Psoas muscle (tissue), 8 donors: ENCODE data around the gene PTPRD. TPM values are rescaled to one million over a fixed set of nuclear protein-coding genes. Genes with fewer than 3 reads are reported as not detected.
"Not testable (repeated sequence)": the region's sequence is repeated elsewhere in the genome, so short reads cannot be mapped to it uniquely, and the experiment has no call there.

ENCODE experiments used
- ATAC-seq, 4 donors: fragments of 200-7000 bp; cut with Tn5 transposase; one replicate each; pipeline ENCODE4 v1.9.1; 2020; ENCODE audit warnings: moderate library complexity in 3 of 4, mild to moderate bottlenecking in 2 of 4
- DNase-seq, 2 donors: peaks; one replicate each; pipeline ENCODE4 v3.0.0-alpha.2; 2020
- H3K27ac ChIP-seq: fragments of 200-600 bp; one replicate; pipeline ENCODE4 v1.8.0; 2022
- H3K27me3 ChIP-seq, 3 donors: fragments of 200-600 bp in 1 of 3; one replicate each; pipeline versions ENCODE4 v1.6.1 to v1.8.0; 2013 to 2022; ENCODE audit warnings: low read length in 2 of 3, mild to moderate bottlenecking in 2 of 3, moderate library complexity in 1 of 3; ENCODE audit not compliant: insufficient read depth in 3 of 3
- H3K36me3 ChIP-seq, 2 donors: fragments of 200-600 bp in 1 of 2; one replicate each; pipeline versions ENCODE4 v1.6.1 to v1.8.0; 2013 to 2022; ENCODE audit warnings: low read depth in 1 of 2, mild to moderate bottlenecking in 1 of 2, moderate library complexity in 1 of 2; ENCODE audit not compliant: insufficient read depth in 1 of 2
- H3K4me1 ChIP-seq: fragments of 200-600 bp; one replicate; pipeline ENCODE4 v1.8.0; 2022
- H3K4me3 ChIP-seq: fragments of 200-600 bp; one replicate; pipeline ENCODE4 v1.8.0; 2022; ENCODE audit warnings: mild to moderate bottlenecking
- H3K9me3 ChIP-seq: fragments of 200-600 bp; one replicate; pipeline ENCODE4 v1.8.0; 2022
- WGBS, 3 donors: extraction: QIAGEN DNeasy Blood & Tissue Kit; methylation state at CpG; one replicate each; pipeline versions ENCODE4 v1.1.6 to v1.1.7; 2013; 5-methylcytosine and 5-hydroxymethylcytosine counted together
- intact Hi-C, 2 donors: fragments of 100-400 bp; cut with DNase I; formaldehyde crosslinking; loops; one replicate each; pipeline versions ENCODE4 v1.11.0 to v1.14.2; 2022
- polyA plus RNA-seq, 3 donors: library from polyadenylated mRNA; stranded (reverse); fragments of 200-250 nt; gene quantifications; one replicate each; pipeline ENCODE4 v1.2.3, GENCODE V29; 2013
- total RNA-seq, 4 donors: library from RNA; stranded (reverse); fragmentation: NEBNext Ultra II Directional in 2 of 4; extraction: Animal tissue kit (Norgen Biotek cat#: 25700) in 2 of 4; gene quantifications; one replicate each; pipeline versions ENCODE4 v1.2.1 to v1.2.4, GENCODE V29; 2021 to 2023
- TF ChIP-seq, protein P1 (sequence below): fragments of 200-600 bp; IDR thresholded peaks from one replicate; pipeline ENCODE4 v1.8.0; 2022; ENCODE audit warnings: antibody characterized with exemption
- donor health status: healthy with polysubstance abuse.
- donor health status: DM: no; HTN: no; CAD: no; lungs with moderate emphysema.
- donor health status: Bipolar disorder and iron deficiency.
- donor health status: healthy.
- donor health status: DM: yes; HTN: yes; CAD: no.
- donor health status: DM: no; HTN: no; CAD: no.
- donor health status: DM: no; HTN: no; CAD: no.
- donor health status: DM: yes; HTN: yes; CAD: no.

PTPRD gene
- total and polyA plus RNA-seq, 7 donors, result 0.44 to 3.1 (median 0.91) TPM

DNA sequence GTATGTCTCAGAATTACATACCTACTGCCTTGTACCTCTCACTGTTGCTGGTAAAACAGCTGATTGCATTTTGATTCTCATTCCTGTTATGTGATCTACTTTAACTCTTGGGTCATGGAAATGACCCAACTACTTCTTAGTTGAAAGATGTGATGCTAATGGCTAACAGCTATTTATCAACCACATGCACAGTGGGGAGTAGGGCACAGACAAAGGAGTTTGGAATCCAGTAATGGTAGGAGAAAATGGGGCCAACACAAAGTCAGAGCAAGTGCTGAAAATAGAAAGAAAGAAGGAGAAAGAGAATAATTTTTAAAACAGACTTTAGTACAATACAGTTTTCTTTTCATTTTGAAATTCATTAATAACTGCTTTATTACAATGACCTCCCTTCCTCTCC, 241.0 kb downstream of the PTPRD start:
- ATAC-seq (no peak), DNase-seq (no peak)
- no peak overlapping the region for H3K27ac ChIP-seq
- H3K4me3 ChIP-seq, result no peak overlapping the region
- no peaks in the 10 kb centered on the region for H3K4me1 ChIP-seq
- intact Hi-C loops, result no loop called here
- H3K36me3 ChIP-seq, result no peaks in the 10 kb centered on the region
- no peaks in the 10 kb centered on the region for H3K27me3 ChIP-seq
- H3K9me3 ChIP-seq, result no peaks in the 10 kb centered on the region
- TF ChIP-seq, protein P1, sequence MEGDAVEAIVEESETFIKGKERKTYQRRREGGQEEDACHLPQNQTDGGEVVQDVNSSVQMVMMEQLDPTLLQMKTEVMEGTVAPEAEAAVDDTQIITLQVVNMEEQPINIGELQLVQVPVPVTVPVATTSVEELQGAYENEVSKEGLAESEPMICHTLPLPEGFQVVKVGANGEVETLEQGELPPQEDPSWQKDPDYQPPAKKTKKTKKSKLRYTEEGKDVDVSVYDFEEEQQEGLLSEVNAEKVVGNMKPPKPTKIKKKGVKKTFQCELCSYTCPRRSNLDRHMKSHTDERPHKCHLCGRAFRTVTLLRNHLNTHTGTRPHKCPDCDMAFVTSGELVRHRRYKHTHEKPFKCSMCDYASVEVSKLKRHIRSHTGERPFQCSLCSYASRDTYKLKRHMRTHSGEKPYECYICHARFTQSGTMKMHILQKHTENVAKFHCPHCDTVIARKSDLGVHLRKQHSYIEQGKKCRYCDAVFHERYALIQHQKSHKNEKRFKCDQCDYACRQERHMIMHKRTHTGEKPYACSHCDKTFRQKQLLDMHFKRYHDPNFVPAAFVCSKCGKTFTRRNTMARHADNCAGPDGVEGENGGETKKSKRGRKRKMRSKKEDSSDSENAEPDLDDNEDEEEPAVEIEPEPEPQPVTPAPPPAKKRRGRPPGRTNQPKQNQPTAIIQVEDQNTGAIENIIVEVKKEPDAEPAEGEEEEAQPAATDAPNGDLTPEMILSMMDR, result no peak

- Histone ChIP-seq H3K4me1 (no peaks in the 10 kb centered on the region), H3K4me3 (no peak overlapping the region), H3K36me3 (no peaks in the 10 kb centered on the region), H3K9me3 (no peaks in the 10 kb centered on the region), H3K27ac (no peak overlapping the region), H3K27me3 (no peaks in the 10 kb centered on the region)
- DNase-seq, result no peak
- ATAC-seq, result no peak
- intact Hi-C loops, result no loop called here
- TF ChIP-seq, protein P1, result peak; percentile 40
- WGBS, 3 donors, result 34 to 39% (median 39%) methylated on average over 3 of the region's 3 CpGs
Observed at GRCh38 chr9:10366171-10366779, 246.5 kb downstream of the PTPRD start.

GRCh38 chr9:10354591-10354990, 258.2 kb downstream of the PTPRD start:
- no peak for DNase-seq
- no peak for ATAC-seq
- H3K27me3 ChIP-seq, result no peaks in the 10 kb centered on the region
- TF ChIP-seq, protein P1, result no peak
- no peaks in the 10 kb centered on the region for H3K36me3 ChIP-seq
- intact Hi-C loops, result no loop called here
- H3K9me3 ChIP-seq, result no peaks in the 10 kb centered on the region
- 84 to 86% (median 84%) methylated on average over 3 of the region's 3 CpGs for WGBS, 3 donors
- no peak overlapping the region for H3K4me3 ChIP-seq
- H3K4me1 ChIP-seq, result no peaks in the 10 kb centered on the region
- H3K27ac ChIP-seq, result no peak overlapping the region

GRCh38 chr9:10345621-10346020, 267.2 kb downstream of the PTPRD start:
- 55 to 64% (median 60%) methylated on average over 5 of the region's 5 CpGs for WGBS, 3 donors
- H3K27me3 ChIP-seq, H3K36me3 ChIP-seq, H3K27ac ChIP-seq, H3K4me3 ChIP-seq, DNase-seq, H3K9me3 ChIP-seq, ATAC-seq, H3K4me1 ChIP-seq, intact Hi-C loops: not testable (repeated sequence)

DNA sequence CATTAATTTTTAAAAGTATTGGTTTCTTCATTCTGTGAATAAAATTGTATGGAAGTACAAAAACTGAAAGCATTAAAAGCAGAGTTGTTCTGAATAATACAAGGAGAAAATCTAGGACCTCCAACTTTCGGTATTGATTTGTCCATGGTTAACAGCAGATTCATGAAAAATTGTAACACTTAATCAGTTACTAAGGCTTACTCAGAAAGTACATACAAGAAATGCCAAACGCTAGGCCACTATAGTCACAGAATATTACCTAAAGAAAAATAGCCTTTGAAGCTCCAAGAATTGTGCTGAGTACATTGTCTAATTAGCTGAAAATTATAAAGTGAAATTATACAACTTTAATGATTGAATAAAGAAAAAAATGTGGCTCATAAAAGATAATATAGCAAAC, 271.7 kb downstream of the PTPRD start:
- Histone ChIP-seq H3K4me3 (no peak overlapping the region), H3K4me1 (no peaks in the 10 kb centered on the region), H3K36me3 (no peaks in the 10 kb centered on the region), H3K9me3 (no peaks in the 10 kb centered on the region), H3K27ac (no peak overlapping the region), H3K27me3 (no peaks in the 10 kb centered on the region)
- DNase-seq (no peak), ATAC-seq (no peak)
- intact Hi-C loops, result no loop called here
- WGBS, 3 donors, result 85 to 88% (median 85%) methylated on average over 2 of the region's 2 CpGs
- TF ChIP-seq, protein P1, result no peak
